ENCODE results near the gene CELF4.

The CELF4 gene

DNA sequence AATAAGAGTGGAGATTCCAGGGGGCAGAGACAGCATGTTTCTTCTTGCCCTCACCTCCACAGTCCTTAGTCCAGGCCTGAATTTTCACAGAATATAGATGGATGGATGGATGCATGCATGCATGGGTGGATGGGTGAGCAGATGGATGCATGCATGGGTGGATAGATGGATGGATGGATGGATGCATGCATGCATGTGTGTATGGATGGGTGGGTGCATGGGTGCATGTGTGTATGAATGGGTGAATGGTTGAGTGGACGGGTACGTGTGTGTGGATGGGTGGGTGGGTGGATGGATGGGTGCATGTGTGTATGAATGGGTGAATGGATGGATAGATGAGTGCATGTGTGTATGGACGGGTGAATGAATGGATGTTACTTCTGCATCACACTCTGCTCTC, 153.3 kb downstream of the CELF4 start:
- DNase-seq (ENCODE audit: low read depth) = no peak

DNA sequence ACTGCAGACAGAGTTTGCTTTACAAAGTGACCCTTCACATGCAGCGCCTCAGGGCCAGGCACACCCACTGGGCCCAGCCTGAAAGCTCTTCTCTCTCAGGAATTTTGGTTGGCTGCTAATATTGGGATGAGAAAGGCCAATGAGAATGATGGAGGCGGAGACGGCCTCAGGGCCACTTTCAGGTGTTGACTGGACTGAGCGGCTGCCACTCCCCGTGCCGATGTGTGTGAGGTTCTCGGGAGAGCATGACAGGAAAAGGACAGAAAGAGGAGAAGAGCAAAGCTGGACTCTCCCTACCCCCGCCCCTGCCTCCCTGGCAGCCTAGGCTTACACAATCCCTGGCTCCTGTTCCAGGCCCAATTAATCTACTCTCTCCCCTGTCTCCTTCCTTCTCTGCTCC, 155.7 kb downstream of the CELF4 start:
- DNase-seq (ENCODE audit: low read depth) = no peak

DNA sequence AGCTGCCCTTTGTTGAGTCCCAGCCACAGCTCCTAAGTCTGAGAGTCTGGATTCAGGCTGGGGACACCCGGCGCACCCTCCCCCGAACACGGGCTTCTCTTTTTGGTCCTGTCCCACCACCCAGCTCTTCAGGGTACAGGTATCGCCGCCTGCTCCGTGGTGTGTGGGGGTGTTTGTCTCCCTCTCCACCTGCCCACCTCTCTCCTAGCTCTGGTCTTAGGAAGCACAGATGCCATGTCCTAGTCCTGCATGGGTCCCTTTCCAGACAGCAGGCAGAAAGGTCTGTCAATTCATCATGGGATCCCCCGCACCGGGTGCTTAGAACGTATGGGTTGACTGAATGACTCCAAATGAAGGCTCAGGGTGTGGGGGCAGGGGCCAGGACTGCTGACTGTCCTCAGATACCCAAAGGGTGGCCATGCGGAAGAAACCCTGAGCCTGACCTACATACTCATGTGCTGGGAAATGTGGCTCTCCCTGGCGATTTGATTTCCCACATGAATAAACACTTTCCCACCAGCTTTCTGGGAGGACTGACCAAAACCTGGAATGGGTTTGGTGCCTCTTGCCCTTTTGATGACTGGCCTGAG, 156.8 kb downstream of the CELF4 start:
- no peak for DNase-seq (ENCODE audit: low read depth)

DNA sequence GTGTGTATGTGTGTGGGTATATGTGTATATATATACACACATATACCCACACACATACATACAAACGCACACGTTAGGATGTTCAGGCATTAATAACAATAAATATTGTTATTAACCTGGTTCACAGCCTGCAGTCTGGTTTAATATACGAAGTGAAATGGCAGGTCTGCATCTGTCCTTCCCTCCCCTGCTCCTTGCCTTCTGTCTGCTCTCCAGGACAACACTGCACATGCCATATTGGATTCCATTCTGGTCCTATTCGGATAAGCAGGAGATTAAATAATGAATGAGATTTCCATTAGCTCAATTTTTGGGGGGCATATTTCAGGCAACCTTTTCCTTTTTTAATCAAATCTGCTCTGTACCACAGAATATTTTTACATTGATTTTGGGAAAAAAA, 158.0 kb downstream of the CELF4 start:
- DNase-seq (ENCODE audit: low read depth) = no peak

DNA sequence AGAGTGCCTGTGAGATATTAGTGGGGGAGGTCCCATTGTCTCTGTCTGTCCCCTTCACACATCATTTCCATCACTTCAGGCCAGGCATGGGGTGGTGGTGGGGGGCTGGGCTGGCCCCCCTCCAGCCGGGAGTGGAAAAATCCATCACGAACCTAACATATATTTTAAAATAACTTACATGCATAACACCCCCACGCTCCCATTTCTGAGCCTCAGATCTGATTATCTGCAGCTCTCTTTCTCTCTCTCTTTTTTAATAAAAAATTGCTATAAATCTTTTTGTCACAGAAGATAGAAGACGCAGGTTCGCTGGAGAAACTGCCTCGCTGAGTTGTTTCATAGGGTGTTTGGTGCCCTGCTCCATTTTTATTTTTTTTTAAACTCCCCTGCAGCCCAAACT, 159.8 kb downstream of the CELF4 start:
- DNase-seq (ENCODE audit: low read depth) = no peak

DNA sequence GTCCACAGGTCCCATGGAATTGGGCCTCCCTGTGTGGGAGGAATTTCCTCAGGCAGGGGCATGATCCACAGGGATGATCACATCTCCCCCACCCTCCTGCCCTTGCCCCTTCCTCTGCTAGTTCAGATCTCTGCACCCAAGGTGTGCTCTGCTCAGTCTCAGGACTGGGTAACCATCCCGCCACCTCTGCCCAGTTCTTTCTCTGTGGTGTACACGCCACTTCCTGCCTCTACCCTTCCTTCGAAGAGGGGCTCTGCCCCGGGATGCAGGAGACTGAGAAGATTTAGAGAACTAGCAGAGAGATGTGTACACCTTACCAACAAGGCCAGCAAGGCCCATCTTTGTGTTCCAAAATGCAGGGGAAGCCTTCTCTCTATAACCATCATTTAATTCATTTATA, 160.4 kb downstream of the CELF4 start:
- DNase-seq (ENCODE audit: low read depth) = no peak

DNA sequence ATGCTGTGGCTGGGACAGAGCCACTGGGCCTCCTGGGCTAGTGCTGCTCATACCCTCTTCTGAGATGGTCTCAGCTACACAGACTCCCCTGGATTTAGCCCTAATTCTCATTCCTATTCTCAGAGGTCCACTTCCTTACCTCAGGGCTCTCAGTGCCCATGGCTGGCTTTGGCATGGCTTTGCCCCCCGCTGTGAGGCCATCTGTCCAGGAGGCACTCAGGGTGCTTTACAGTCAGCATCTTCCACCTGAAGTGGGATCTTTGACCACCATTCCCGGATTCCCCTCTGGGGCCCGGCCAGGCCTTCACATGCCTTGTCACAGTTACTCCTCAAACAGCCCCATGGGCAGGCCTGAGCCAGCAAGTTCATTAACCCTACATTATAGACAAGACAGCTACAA, 161.8 kb downstream of the CELF4 start:
- DNase-seq (ENCODE audit: low read depth) = no peak

DNA sequence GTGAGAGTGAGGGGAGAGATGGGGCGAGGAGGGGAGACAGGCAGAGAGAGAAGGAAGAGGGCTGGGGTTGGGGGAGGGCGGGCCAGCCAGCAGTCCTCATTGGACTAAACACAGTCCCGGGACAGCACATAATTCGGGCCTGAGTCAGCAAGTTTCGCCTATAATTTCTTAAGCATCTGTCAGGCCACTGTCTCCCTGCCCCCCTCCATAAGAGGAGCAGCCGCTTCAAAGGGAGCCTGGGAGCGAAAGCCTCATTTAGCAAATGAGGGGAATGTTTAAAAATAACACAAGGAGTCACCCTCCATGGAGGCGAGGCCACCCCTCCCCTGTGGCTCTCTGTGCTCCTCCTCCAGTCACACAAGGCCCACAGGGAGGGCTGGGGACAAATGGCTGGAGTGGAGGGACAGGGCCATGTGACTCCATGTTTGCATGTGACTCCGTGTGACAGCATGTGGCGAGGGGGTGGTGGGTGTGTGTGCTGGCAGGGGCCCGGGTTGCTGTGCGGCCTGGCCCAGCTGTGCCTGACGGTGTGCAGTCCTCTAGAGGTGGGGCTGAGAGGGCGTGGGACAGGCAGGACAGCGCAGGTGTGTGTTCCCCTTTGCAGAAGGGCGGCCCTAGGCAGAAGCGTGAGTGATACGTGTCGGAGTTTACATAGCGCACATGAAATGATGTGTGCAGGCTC, 162.4 kb downstream of the CELF4 start:
- no peak for DNase-seq (ENCODE audit: low read depth)

DNA sequence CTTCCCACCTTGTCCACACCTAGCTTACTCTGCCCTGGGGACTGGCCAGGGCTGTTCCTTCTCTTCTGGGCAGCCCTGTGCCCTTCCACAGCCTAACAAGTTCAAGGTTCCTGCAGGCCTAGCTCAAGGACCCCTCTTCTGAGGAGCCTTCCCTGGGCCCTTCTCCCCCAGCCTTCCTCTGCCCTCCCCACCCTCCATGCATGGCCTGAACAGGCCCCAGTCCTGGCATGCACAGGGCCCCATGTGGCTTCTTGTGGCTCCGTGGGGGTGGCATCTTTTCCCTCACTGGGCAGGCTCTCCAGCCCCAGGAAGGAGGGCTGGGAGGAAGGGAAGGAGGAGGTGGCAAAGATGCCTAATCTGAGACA, 162.9 kb downstream of the CELF4 start:
- no peak for DNase-seq (ENCODE audit: low read depth)

DNA sequence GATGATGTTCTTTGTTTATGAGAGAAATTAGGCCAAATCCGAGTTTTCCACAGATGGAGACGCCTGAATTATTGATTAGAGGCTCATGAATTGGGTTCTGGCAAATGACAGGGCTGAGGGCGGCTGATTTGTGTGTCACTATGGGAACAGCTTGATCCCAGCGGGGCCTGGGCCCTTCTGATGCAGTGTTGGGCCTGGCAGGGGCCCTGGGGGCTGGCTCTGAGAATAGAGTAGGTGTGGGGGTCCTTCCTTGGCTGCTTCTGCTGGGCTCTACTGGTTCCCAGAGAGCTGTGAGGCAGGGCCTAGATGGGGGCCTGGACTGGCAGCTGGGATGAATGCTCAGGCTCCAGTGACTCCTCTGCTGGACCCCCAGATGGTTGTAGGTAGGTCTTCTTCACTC, 164.8 kb downstream of the CELF4 start:
- no peak for DNase-seq (ENCODE audit: low read depth)

DNA sequence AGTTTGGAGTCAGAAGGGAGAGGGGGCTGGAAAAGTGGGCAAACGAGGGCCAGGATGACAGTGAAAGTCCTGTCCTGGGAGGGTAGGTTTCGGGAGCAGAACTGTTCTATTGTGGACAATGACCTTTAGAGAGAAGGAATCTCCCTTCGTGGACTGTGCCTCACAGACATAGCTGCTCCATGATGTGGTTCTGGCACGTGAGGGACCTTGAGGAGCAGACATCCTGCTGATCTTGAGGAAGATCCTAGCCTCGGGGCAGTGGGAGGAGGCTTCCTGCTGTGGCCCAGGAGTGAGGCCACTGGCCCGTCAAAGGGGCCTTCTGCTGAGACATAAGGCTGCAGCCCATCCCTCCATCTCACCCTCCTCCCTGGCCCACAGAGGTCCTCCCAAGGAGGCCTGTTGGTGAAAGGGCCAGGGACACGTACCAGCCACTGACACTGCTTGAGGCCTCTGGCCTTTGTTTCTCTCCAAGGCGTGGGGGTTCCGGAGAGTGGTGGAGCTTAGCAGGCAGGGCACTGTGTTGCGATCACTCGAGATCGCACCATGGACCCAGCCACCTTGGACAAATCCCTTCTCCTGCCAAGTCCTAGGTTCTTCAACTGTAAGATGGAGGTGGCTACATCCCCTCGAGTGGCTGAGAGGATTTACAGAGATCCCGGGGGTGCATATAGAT, 167.2 kb downstream of the CELF4 start:
- DNase-seq (ENCODE audit: low read depth) = no peak

DNA sequence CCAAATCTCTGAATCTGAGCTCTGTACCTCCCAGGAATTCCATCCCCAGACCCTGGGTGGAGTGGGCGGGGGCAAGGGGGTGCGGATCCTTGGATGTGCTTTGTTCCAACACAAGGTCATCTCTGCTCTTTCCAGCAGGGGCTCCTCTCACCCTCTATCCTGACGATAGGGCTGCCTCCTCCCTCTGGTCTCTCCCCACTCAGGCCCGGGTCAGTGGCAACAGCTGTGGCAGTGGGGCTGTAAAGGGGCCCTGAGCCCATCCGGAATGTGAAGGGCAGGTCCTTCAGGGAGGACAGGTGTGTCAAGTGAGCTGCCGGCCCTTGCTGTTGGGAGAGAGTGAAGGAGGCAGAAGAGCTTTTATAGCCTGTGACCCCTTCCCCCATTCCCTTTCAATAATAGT, 167.8 kb downstream of the CELF4 start:
- DNase-seq (ENCODE audit: low read depth) = no peak

DNA sequence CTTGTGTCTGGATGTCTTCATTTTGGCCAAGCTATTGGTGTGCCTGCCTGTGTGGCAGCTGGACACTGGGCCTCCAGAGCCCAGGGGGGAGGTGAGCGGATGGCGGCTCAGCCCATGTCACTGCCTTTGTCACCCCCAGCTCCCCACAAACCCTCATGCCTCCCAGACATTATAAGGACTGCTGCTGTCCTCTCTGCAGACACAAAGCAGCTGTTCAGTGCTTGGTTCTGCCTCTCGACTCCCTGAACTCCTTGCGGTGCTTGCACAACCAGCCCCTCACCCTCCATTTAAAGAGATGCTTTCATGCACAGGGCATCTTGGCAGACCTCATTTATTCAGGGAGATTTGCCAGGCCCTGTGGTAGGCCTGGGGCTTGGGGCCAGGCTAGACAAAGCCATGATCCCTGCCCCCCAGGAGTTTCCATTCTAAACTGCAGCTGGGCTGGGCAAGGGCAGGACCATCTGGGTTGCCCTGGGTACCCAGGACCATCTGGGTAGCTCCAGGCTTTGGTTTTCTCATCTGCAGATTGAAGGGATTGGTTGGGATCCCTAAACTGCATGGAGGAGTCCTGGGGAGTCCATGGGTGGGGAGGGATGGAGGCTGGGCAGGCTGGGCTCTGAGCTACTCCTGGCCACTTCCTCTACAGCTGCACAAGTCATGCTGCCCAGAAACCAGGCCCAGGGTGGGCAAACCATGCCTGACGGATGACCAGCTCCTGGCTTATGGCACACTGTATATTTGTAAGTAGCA, 168.5 kb downstream of the CELF4 start:
- no peak for DNase-seq (ENCODE audit: low read depth)

DNA sequence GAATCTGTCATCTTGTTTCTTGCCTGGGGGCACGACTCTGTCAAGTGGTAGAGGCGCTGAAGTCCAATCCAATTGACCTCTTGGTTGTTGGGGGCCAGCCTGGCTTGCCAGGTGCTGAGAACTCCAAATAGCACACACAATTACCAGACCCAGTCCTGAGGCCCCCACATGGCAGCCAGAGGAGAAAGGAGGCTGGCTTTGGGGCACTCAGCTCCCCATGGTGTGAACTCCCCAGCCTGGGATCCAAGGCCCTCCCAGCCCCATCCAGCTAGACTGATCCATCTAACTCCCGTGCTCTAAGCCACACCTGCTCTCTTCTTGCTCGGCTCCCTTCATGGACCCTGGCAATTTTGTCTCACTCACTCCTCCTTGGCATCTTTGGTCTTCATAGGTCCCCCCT, 170.0 kb downstream of the CELF4 start:
- DNase-seq (ENCODE audit: low read depth) = no peak

DNA sequence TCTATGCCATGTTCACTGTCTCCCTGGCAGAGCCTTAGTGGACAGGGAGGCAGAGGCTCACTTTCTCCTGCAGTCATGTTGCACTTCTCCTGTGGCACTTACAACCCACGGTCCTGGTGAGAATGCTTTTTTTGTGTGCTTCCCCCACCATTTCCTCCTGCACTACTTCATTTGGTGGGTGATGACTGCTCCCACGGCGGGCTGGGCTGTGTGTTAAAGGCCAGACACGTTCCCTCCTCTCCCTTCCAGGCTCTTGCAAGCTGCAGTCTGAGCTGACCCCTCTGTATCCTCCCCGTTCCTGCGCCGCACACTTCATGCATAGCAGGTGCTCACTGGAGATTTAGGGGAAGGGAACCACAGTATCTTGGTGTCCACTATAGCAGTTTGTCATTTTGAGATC, 170.5 kb downstream of the CELF4 start:
- DNase-seq (ENCODE audit: low read depth) = no peak

DNA sequence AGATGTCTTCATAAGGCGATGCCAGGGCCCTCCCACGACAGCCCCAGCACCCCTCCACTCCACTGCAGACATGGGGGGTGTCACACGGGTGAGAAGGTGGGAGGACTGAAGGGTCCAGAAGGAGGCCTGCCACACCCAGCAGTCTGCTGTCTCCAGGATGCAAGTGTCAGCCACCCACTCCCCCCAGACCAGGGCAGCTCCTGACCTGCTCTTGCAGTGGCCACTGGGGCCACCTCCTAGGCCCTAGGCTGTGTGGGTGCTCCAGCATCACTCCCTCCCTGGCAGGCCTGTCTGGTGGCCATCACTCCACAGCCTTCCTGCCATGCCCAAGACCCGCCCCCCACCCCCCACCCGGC, 171.0 kb downstream of the CELF4 start:
- DNase-seq (ENCODE audit: low read depth) = no peak

DNA sequence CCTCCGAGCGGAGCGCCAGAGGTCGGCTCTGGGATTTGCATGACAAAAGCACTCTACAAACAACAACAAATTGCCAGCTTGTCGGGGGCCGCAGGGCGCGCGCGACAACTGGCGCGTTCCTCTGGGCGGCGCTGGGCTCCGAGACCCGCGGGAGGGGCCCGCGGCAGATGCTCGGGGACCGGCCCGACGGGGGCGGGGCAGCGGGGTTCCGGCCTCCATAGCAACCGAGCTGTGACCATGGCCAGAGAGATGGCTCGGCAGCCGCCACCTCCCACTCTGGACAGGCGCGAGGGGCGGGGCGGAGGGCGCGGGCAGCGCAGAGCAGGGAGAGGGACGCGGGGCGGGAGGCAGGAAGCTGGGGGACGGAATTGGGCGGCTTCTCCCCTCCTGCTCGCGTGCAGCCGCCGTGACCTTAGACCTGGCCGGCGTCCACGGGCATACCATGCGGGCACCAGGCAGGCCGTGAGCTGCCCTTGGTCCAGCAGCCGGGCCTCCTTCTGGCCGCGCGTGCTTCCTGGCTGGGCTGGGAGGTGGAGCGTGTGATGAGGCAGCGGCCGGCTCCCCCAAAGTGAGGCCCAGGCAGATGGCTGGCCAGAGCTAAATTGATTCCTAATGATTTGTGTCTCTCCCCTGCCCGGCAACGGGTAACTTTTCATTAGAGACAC, 171.5 kb downstream of the CELF4 start:
- DNase-seq (ENCODE audit: low read depth) = no peak

DNA sequence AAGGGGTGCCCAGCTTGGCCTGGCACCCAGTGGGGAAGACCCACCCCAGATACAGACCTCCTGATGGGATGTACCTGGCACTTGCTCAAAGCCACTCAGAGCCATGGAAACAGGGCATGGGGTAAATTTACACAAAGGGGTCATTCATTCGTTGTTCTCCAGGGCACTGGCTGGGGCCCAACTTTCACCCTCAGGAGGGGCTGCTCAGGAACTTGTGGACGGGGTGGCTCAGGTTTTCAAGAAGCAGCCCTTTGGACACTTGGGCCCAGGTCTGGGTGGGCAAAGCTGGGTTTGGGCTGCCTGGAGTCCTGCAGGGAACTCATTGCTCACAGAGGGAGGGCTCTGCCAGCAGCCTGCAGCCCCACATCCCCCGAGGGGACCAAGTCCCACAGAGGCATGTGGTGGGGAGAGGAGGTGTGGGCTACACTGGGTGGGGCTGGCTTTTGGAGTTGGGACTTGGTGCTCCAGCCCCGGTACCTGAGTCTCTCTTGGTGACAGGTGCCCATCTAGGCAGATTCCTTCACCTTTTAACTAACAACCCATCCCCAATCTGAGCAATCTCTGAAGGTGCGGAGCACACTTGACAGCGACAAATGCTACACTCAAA, 172.3 kb downstream of the CELF4 start:
- no peak for DNase-seq (ENCODE audit: low read depth)

DNA sequence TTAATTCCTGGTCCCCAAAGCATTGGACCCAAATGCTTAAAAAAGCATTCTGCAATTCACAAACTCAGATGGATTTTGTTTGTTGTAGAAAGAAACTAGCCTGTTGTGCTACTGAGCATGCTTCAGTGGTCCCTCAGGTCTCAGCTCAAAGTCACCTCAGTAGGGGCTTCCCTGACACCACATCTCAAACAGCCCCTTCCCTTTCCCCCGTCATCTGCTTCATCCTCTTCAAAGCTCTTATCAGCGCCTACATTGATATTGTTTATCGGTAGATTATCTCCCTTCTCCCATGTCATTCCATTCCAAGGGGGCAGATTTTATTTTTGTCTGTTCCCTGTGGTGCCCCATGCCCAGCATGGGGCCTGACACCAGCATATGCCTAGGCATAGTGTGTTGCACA, 172.9 kb downstream of the CELF4 start:
- DNase-seq (ENCODE audit: low read depth) = no peak

DNA sequence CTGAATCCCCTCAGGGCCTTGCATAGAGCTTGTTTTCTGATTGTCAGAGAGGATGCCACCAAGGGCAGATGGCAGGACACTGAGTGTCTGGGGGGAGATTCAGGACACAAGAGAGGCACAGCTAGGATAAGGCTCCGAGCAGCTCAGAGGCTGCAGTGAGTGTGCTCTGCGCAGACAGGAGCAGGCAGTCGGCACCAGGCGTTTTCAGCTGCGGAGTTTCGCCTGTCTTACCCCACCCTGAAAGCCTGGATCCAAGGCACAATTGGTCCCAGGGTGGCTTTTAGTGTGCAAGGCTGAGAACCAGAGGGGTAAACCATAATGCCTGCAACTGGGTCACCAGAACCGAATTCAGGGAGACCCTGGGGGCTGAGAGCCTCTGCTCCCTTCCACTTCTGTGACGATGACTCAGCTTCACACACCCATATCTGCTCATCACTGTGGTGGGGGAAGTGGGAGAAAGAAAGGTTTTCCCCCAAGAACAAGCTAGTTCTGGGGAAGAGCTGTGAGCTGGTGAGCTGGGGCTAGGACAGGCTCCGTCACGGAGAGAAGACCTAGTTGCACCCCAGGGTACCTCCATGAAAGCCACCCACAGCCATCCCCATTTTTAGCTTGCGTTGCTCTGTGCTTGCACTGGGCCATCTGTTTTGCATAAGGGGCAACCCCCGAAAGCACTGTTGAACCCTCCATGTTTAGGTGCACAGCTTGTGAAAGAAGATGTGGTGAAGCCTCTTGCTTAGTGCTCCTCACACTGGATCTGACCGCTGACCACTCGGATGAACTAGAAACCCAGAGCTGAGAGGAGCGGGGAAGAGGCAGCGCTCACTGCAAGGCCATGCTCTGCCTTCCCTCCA, 173.7 kb downstream of the CELF4 start:
- no peak for DNase-seq (ENCODE audit: low read depth)

DNA sequence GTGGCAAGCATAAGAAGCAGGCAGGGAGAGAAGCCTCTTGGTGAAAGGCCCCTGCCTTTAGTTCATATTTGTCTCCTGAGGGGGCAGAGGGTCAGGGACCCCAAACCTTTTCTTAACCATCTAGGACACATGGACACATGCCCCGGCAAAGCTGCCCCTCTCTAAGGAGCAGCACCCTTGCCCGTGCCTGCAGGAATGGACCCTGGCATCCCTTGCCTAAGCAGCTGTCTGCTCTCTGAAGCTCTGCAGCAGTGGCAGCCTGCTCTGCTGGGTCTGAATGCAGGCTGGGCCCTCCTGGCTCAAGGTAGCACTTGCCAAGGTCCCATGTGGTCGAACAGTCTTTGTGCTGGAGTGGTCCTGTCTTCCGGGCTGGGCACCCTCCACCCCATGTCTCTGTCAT, 174.4 kb downstream of the CELF4 start:
- DNase-seq (ENCODE audit: low read depth) = no peak
